UCSD-AML1 (cell line): Measurements from ENCODE around the gene NHS.

Experiments
- DNase-seq: peaks from one replicate; lab custom pipeline; 2025; ENCODE audit not compliant: unreplicated experiment; lab: John Stamatoyannopoulos, UW

NHS gene

DNA sequence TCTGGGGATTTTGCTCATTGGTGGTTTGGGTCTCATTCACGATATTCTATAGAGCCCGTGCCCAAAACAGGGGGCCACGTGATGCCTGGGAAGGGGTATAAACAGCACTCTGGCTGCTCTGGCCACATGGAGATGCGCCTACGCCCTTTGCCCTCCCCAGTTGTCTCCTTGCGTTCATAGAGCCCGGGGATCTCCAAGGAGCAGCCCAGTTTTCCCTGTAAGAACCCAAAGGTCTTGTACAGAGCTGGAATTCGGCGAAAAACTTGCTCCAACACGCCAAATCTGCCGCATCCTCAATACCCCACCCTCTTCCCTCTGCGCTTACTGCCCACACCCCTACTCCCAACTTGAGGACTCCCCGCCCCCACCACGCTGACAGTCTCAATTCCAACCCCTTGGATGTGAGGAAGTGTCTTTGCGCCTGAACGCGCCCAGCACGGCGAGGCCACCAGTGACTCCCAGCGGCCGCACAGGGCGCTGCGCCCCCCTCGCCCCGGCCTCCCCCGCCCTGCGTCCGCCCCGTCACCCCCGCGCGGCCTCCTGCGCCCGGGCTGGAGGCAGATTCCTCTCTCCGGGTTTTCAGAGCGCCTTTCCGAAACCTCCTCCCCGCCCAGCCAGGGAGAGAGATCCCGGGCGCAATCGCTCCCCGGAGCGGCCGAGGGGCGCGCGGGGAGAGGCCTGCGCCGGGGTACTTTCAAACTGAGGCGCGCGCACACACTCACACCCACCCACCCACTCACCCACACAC, at the start of gene NHS:
NHS (plus strand) TSS at position 582 of the 748 bp plus-strand sequence. CDS start 558 bp downstream, outside the sequence.
- no peak for DNase-seq

DNA sequence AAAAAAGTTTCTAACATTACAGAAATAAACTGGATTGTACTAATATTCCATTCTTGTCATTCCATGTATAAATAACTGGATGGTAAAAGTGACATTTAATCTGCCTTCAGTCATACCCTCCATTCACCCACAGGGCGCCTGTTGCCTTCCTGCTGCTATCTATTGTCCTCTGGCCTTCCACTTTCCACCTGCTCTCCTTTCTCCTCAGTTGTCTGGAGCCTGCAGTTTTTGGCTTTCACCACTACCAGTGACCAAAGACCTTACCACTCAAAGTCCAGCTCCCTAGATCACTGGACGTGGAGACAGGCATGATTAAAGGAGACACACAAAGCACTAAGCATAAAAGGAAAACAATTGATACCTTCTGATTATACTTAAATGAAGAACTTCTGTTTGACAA, 46.2 kb upstream of the NHS start:
- DNase-seq: no peak

DNA sequence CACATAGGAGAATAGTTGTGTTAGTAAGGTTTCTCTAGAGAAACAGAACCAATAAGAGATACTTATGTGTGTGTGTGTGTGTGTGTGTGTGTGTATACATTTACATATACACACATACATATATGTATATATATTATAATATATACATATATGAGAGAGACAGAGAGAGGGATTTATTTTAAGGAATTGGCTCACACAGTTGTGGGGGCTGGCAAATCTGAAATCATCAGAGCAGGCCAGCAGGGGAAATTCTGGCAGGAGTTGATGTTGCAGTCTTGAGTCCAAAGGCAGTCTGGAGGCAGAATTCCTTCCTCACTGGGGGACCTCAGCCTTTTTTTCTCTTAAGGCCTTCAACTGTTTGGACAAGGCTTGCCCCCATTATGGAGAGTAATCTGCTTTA, 38.6 kb upstream of the NHS start:
- no peak for DNase-seq

DNA sequence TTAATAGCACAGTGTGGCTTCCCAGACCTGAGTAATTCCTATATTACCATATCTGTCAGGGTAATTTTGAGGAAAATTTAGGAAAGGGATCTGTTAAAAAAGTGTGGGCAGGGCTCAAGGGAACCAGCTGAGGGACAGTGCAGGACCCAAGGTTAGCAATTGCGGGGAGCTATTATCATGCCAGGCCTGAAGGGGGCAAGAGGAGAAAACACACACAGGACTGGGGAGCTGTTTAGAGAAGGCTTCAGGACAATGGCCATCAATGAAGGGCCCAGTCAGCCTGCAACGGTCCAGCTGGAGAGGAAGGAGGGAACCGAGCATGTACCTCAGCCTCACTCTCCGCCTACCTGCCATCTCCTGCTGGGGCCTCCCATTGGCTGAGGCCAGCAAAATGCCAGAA, 19.0 kb upstream of the NHS start:
- no peak for DNase-seq

DNA sequence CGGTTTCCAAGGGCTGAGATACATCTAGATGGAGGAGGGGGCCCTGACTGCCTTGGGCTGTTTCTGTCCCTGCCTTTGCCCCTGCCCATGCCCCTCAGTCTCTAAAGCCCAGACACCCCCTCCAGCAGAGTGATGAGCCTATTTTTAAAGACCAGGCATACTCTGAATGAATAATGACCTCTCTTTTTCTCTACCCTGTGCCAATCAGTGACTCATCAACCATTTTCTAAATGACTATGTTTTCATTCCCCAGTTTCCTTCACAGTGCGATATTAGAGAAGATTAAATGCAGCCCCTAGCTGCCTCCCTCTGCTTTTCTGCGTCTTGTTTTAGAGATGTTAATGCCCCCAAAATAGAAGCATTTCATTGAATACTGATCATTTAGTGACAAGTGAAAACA, 15.5 kb upstream of the NHS start:
- DNase-seq: no peak

DNA sequence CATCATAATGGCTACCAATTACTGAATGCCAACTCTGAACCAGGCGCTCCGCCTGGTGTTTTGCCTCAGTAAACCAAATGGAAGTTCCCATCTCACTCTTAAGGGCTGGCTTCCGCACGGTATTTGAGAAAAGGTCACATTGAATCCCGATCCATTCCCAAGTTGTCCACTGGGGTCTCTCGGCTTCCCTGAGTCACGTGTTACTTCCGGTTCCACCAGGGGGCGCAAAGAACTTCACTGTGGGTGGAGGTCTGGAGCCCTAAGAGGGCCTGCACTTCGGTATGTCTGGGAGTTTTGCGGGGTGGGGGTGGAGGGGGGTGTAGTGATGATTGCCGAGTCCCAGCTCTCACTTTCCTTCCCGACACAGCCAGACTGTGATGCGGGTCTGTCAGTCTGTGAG, 13.4 kb upstream of the NHS start:
- no peak for DNase-seq

DNA sequence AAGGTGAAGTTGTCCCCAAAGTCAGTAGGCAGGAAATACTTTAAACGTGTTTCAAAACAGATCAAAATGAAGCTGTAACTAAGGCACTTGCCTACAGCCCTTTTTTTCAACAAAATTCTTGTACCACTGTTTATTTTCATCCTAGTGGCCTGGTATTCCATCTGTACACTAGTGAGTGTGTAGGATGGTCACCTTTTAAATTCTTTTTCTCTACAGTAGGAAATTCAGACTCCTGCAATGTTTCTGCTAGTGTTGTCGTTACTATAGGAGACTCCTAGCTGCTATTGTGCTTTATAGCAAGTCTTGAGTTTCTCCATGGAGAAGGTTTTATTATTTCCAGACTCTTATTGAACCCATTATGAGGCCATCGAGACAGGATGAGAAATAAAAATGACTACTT, 7.0 kb upstream of the NHS start:
- DNase-seq: no peak

DNA sequence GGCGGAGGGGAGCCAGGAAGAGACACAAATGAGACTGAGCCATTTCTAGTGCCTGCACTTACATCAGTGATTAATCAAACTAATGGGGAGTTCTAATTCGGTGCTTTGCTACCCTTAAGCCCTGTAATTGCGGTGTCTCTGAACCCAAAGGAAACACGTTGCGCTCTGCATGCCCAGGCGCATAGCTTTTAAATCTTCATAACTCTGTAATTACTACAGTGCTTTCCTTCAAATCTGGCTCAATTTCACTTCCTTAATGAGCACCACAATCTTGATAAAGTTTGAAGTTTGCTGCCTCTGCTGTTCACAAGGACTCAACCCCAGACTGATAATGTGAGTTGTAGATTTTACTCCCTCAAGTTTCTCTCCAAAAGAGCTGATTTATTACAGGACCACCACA, 5.7 kb upstream of the NHS start:
- DNase-seq: no peak

DNA sequence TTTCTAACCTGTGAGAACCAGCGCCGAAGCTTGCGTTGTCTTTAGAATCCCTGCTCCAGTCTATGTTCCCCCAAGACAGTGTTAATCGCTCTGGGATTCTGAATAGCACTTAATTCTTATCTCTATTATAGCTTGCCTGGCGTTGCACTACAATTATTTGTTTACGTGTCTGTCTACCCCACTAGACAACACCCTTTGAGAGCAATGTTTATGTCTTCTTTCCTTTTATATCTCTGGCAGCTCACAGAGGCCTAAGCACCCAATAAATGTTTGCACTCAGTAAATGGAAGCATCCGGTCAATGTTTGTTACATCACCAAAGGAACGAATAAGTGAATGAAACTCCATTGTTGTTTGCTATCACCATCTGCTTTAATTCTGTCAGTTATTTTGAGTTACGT, 4.8 kb upstream of the NHS start:
- DNase-seq: no peak

DNA sequence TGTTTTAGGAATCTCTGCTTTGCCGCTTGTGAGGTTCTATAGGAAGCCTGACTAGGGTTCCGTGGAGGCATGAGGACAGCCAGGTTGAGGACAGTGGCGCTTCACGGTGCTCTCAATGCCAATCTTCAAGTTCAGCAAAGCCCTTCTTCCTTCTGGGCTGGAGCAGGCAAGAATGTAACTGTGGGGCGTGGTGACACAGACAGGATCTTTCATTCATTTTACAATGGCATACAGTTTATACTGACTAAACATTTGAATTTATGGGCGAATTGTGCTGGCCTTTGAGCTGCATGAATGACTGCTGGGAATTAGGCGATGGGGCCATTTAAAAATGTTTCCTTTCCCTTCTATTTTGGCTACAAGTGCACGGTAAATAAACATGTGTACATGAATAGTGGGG, 2.9 kb upstream of the NHS start:
- DNase-seq: no peak

DNA sequence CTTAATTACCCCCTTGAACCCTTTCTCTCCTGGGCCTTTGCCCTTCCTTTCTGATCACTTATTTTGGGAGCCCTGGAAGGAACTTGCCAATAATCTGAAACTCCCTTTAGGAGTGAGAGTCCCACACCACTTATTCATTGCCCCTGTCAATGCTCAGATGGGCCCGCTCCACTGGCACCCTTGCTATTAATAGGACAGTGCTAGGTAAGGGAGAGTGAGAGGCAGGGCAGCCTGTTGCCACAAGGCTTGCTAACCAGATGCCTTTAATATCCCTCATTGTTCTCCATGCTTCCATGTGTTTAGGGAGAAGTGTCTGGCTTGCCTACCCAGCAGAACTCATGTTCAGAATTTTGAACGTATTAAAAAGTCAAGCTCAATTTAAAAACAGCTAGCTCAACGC, 1.7 kb upstream of the NHS start:
- no peak for DNase-seq

DNA sequence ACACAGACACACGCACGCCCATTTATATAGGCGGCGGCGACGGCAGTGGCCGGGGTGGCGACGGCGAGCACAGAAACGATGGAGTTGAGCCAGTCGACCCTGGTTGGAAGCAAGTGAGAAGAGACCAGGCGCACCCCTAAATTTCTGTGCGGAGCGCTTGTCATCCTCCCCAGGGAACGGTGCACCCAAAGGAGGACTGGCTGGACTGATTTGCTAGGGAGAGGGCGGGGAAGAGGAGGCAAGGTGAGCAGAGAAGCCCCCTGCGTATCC, 302 bp downstream of the NHS start:
- no peak for DNase-seq

DNA sequence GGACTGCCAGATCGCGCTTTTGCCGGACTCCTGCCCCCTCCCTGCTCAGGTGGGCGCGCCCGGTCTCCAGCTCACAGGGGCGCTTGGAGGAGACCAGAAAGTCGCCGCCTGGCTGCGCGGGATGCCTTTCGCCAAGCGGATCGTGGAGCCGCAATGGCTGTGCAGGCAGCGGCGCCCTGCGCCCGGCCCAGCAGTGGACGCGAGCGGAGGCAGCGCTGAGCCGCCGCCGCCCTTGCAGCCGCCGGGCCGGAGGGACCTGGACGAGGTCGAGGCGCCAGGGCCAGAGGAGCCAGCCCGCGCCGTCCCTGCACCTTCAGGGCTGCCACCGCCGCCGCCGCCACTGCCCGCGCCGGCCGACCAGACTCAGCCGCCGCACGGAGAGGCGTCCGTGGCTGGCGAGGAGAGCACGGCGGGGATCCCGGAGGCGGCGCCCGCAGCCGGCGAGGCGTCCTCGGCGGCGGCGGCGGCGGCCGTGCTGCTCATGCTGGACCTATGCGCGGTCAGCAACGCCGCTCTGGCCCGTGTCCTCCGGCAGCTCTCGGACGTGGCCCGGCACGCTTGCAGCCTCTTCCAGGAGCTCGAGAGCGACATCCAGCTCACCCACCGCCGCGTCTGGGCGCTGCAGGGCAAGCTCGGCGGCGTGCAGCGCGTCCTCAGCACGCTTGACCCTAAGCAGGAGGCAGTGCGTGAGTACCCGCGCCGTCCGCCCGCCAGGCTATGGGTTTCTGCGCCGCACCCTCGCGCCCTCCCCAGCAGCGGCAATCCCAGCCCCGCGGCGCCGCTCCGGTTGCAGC, 834 bp downstream of the NHS start:
- no peak for DNase-seq

DNA sequence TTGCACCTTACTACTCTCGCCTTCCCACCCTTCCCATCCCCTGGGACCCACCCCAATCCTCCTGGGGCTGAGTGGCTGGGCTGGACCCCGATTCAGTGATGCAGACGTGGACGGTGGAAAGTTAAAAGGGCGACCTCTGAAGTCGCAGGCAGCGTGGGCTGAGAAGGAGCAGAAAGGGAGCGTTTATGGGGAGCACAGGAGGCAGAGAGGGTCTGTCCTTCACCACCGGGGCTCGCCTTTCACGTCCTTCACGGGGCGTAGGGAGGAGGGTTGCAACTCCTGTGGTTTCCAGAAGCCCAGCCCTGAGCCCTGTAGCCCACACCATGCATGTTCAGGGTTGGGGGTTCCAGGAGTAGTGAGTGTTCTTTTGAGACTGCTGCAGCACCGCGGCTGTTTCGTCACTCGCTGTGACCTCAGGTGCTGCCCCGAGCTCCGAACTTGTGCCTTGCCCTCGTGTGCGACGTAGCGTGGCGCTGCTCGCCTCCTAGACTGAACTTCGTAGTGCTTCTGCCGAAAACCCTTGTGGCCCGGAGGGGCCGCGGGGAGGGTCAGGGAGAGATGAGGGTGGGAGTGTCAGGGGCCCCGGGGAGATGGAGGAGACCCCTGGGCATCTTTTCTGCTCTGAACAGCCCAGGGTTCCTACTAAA, 1.6 kb downstream of the NHS start:
- no peak for DNase-seq

DNA sequence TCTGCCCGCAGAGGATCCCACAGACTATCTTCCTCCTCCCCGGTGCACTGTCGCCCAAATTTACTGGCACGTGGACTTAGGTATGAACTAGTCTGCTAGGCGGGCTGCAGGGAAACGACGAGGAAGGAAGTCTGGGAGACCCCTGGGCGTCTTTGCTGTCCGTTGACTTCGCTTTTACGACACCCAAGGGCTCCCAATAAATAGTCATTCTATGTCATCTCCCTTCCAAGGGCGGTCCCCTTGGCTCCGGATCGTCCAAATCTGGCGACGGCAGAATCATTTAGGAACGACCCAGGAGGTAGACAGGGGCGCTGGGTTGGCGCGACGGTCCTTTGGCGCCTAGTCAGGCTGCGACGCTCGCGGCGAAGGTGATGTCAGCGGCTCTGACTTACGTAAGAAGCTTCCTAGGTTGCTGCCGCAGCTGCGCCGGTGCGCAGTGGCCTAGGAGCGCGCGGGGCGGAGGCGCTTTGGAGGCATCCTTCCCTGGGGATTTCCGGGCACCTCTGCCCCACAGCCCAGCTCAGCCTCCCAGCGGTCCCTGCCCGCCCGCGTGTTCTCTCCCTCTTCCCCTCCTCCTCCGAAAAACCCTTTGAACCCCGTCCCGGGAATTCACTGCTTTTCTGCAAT, 2.2 kb downstream of the NHS start:
- DNase-seq: no peak

DNA sequence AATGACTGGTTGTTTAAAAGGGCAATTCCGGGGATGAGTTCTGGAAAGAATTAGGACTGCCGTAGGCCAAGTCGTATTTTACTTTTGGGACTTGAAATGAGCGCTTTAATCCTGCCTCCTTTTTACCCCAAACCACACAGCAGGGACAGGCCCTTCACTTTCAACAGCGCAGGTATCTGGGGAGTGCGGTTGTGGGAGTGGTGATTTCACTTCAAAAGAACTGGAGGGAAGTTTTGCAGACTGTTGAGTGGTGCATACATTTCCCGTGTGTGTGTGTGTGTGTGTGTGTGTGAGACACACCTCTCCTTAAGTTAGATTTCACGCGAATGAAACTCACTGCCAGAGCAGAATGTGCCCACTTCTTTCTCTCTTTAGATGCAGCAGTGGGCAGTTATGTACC, 2.8 kb downstream of the NHS start:
- DNase-seq: no peak

DNA sequence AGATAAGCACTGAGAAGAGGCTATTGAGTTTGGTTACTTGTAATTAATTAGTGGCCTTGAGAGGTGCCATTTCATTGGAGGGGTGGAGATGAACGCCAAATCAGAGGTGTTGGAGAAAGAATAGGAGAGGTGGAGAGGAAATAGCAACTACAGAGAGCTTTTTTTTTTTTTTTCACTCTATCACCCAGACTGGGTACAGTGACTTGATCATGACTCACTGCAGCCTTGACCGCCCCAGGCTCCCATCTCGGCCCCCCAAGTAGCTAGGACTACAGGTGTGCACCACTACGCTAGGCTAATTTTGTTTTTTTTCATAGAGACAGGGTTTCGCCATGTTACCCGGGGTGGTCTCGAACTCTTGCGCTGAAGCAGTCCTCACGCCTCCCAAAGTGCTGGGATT, 5.2 kb downstream of the NHS start:
- no peak for DNase-seq

DNA sequence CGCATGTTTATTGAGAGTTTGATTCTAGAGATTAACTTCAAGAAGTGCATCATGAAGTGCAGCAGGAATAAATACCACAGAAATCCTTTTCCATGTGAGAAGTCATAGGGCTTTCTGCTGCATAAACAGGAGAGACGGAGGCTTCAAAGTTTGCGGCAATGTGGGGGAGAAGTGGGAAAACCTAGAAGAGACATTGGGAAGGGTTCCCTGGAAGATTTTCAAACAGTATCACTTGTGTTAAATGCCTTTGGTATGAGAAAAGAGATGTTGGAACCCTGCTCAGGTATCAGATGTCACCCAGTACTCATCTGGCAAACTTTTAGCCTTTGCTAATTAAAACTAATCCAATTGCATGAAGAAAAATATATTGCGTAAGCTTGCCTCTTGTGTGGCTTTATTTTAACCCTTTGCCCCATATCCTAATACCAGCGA, 15.4 kb downstream of the NHS start:
- DNase-seq: no peak

DNA sequence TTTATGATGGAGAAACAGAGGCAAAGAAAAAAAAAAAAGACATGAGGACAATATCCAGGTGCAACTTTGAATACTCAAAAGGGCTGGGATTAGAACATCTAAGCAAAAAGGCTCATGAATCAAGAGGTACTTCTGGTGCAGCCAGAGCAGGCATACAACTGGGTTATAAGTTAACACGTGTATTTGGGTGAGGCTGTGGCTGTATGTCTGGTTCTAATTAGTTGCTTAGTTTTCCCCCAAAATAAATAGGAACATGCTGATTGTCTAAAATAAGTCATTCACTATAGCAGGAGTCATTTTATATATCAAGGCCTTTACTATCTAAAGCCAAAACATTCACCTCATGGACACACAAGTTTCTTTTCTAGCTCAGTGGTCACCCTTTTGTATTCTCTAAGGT, 20.2 kb downstream of the NHS start:
- no peak for DNase-seq

DNA sequence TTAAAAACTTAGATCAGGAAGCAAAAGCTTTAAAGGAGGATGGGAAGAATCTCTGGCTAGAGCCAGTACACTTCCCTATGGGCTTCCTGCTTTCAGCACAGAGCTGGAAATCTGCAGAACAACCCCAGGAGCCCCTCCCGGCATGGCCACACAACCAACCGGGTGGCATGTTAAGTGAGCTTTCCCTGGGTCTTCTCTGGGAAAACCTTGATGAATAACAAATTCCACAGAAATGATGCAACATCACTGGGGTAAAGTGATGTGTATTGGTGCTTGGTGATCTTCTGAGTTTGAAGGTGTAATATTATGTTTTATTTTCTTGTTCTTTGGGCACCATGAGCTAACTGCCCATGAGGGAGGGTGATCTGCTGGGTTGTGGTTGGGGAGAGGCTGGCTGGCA, 22.1 kb downstream of the NHS start:
- no peak for DNase-seq

DNA sequence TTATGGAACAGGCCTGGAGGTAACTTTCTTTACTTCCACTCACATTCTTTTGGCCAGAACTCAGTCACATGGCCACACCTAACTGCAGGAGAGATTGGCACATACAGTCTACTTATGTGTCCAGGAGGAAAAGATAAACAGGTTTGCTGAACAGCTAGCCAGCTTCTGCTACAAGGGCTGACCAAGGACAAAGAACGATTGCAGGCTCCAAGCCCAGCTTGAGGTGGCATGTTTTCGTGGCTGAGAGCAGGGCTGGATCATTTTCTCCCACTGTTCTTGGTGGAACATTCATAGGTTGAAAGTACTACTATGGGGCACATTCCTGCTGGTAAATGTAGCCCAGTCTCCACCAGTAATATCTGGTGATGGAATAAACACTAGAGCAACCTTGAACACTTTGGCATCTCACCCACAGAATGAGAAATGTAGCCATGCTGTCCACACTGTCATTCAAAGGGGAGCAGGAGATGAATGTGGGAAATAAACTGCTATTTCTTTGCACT, 28.2 kb downstream of the NHS start:
- no peak for DNase-seq

DNA sequence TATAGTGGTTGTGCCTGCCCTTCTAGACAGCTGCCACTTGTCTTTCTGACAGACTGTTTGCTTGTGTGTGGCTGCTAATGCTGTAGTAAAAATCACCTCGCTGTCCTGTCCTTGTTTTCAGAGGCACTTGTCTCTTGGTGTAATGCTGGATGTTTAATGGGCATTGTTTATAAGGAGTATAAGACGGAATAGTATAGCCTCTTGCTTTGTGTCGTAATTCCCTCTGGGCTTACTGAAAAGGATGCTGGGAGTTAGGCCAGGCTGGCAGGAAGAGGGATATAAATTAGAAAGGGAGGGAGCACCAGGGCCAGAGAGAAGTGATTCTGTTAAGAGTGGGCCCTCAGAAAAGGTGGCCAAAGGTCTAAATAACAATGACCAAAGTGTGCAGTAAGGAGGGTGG, 29.0 kb downstream of the NHS start:
- DNase-seq: no peak
